Kidney (tissue), 14 donors: ENCODE data around the gene PRKACA. TPM values are rescaled to one million over a fixed set of nuclear protein-coding genes. Genes with fewer than 3 reads are reported as not detected.

ENCODE experiments used
- DNase-seq, 5 donors: peaks; one replicate each; pipeline ENCODE4 v3.0.0-alpha.2; 2013 to 2020
- FAIRE-seq: peaks from 2 replicates; lab custom pipeline; 2012; peaks lifted over from hg19 to GRCh38; lab: Jason Lieb, UNC
- H3K27ac ChIP-seq, 2 donors: one replicate each; pipeline ENCODE4 v1.7.0; 2013; ENCODE audit warnings: low read depth in 2 of 2, low read length in 2 of 2, inconsistent platforms in 1 of 2
- H3K27me3 ChIP-seq: one replicate; pipeline ENCODE4 v1.7.1; 2013; ENCODE audit warnings: low read length, inconsistent platforms; ENCODE audit not compliant: control insufficient read depth, insufficient read depth
- H3K36me3 ChIP-seq, 3 donors: one replicate each; pipeline versions ENCODE4 v1.7.0 to v1.7.1; 2013; ENCODE audit warnings: low read length in 3 of 3, control low read depth in 1 of 3, inconsistent platforms in 1 of 3; ENCODE audit not compliant: insufficient read depth in 3 of 3, control insufficient read depth in 2 of 3
- H3K4me1 ChIP-seq, 3 donors: one replicate each; pipeline versions ENCODE4 v1.7.0 to v1.7.1; 2013; ENCODE audit warnings: low read length in 3 of 3, inconsistent platforms in 1 of 3, low read depth in 1 of 3; ENCODE audit not compliant: control insufficient read depth in 2 of 3, insufficient read depth in 2 of 3
- H3K4me3 ChIP-seq, 3 donors: one replicate each; pipeline versions ENCODE4 v1.7.0 to v1.8.1; 2013; ENCODE audit warnings: low read length in 3 of 3, control low read depth in 1 of 3, inconsistent platforms in 1 of 3
- H3K9ac ChIP-seq, 3 donors: one replicate each; pipeline versions ENCODE4 v1.7.0 to v1.7.1; 2013; ENCODE audit warnings: low read length in 3 of 3, control low read depth in 1 of 3, inconsistent platforms in 1 of 3
- H3K9me3 ChIP-seq, 3 donors: one replicate each; pipeline versions ENCODE4 v1.7.0 to v1.7.1; 2013; ENCODE audit warnings: low read length in 3 of 3, control low read depth in 1 of 3, inconsistent platforms in 1 of 3; ENCODE audit not compliant: control insufficient read depth in 2 of 3, insufficient read depth in 1 of 3
- intact Hi-C: fragments of 100-400 bp; cut with DNase I; formaldehyde crosslinking; loops from one replicate; pipeline ENCODE4 v1.11.1; 2022
- polyA plus RNA-seq: library from polyadenylated mRNA; stranded (reverse); fragments of 350-450 nt; fragmentation: Illumina TruSeq; extraction: RNeasy Lipid Tissue Mini Kit (QIAGEN cat#74804); gene quantifications from one replicate; pipeline ENCODE4 v1.2.3, GENCODE V29; 2014; ENCODE audit warnings: low read depth, low replicate concordance; ENCODE audit not compliant: insufficient read depth
- total RNA-seq: library from RNA; stranded (reverse); fragmentation: NEBNext Ultra II Directional; extraction: Animal tissue kit (Norgen Biotek cat#: 25700); gene quantifications from one replicate; pipeline ENCODE4 v1.2.1, GENCODE V29; 2021
- TF ChIP-seq, protein P1 (sequence below): IDR thresholded peaks from 3 replicates; pipeline ENCODE4 v1.5.1; 2012; ENCODE audit warnings: mild to moderate bottlenecking, moderate library complexity, borderline replicate concordance; ENCODE audit not compliant: insufficient read depth; ENCODE audit errors: extremely low read depth
- donor health status: control.
- donor health status: control.
- donor health status: control.
- donor health status: control.
- donor health status: control.
- donor health status: DM: yes; HTN: yes; CAD: no.
- donor health status: Normal renal cell carcinoma (clear cell type).

PRKACA gene
- total and polyA plus RNA-seq, 2 donors from 2014 or later, result 51.4 to 92.3 TPM

DNA sequence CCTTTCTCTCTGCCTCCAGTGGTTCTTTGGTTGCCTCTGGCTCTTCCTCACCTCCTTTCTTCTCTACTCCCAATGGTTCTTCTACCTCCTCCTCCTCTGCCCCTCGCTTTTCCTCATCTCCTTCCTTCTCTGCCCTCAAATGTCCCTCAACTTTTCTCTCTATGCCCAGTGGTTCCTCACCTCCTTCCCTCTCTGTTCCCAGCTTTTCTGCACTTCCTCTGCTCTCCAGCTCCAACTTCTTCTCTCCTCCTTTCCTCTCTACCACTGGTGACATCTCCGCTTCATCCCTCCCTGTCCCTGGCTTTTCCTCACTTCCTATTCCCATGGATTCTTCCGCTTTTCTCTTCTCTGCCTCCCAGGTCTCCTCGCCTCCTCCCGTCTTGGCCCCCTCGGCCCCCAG lies 63.5 kb downstream of the PRKACA start:
- no peak overlapping the region for H3K9ac ChIP-seq
- no peak overlapping the region for H3K27ac ChIP-seq
- H3K4me3 ChIP-seq, result no peak overlapping the region
- TF ChIP-seq, protein P1, sequence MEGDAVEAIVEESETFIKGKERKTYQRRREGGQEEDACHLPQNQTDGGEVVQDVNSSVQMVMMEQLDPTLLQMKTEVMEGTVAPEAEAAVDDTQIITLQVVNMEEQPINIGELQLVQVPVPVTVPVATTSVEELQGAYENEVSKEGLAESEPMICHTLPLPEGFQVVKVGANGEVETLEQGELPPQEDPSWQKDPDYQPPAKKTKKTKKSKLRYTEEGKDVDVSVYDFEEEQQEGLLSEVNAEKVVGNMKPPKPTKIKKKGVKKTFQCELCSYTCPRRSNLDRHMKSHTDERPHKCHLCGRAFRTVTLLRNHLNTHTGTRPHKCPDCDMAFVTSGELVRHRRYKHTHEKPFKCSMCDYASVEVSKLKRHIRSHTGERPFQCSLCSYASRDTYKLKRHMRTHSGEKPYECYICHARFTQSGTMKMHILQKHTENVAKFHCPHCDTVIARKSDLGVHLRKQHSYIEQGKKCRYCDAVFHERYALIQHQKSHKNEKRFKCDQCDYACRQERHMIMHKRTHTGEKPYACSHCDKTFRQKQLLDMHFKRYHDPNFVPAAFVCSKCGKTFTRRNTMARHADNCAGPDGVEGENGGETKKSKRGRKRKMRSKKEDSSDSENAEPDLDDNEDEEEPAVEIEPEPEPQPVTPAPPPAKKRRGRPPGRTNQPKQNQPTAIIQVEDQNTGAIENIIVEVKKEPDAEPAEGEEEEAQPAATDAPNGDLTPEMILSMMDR, result no peak
- intact Hi-C loops, result loop anchor here (10.0 kb wide), 1 partner anchor 169 kb away; no protein-coding TSS in a partner anchor
- H3K4me1 ChIP-seq, result peaks cover 0 to 7% (median 6%) of the 10 kb centered on the region in 3 donors
- H3K9me3 ChIP-seq, result no peaks in the 10 kb centered on the region
- DNase-seq, result no peak
- H3K36me3 ChIP-seq, result no peaks in the 10 kb centered on the region
- H3K27me3 ChIP-seq, result no peaks in the 10 kb centered on the region
- FAIRE-seq, result no peak

DNA sequence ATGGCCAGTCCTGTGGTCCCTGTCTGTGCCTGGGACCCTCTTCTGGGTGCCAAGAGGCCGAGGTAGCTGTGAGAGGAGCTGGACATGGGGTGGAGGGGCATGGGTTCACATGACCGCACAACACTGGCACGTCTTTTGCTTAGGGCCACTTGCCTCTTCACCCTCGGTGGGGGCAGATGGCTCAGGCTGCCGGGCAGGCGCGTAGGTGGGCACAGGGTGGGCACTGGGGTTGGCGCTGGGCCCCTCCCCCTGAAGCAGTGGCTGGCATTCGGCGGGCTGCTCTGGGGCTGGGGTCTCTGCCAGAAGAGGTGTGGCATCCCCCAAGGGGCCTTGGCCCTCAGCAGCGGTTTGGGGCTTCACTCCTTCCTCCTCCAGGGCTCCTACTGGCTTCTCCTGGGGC lies 64.1 kb downstream of the PRKACA start:
- FAIRE-seq (no peak), DNase-seq (no peak)
- Histone ChIP-seq H3K9me3 (peaks cover 0 to 3% (median 0%) of the 10 kb centered on the region in 3 donors), H3K9ac (no peak overlapping the region), H3K27ac (no peak overlapping the region), H3K4me3 (no peak overlapping the region), H3K27me3 (no peaks in the 10 kb centered on the region), H3K4me1 (peaks cover 0 to 7% (median 3%) of the 10 kb centered on the region in 3 donors), H3K36me3 (no peaks in the 10 kb centered on the region)
- TF ChIP-seq, protein P1, result no peak
- intact Hi-C loops, result loop anchor here (10.0 kb wide), 1 partner anchor 169 kb away; no protein-coding TSS in a partner anchor

DNA sequence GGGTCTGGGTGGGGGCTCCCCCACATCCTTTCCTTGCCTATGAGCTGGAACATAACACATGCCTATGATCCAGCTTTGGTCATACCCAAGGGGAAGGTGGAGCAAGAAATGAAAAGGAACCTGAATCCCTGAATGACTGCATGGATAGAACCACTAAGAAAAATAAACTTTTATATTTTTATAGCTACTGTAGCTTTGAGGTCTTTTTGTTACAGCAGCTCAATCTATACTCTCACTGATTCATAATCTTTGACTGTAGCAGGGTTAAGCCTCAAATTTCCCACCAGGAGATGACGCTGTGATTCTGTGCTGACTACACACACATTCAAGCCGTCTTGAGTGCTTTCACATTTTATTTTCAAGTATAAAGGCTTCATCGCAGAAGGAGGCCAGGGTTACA lies 64.5 kb downstream of the PRKACA start:
- peaks cover 0 to 3% (median 0%) of the 10 kb centered on the region in 3 donors for H3K4me1 ChIP-seq
- H3K27ac ChIP-seq, result no peak overlapping the region
- FAIRE-seq (no peak), DNase-seq (no peak)
- no peaks in the 10 kb centered on the region for H3K36me3 ChIP-seq
- intact Hi-C loops, result loop anchor here (10.0 kb wide), 1 partner anchor 168 kb away; no protein-coding TSS in a partner anchor
- no peak overlapping the region for H3K4me3 ChIP-seq
- H3K9me3 ChIP-seq, result peaks cover 0 to 5% (median 0%) of the 10 kb centered on the region in 3 donors
- TF ChIP-seq, protein P1, result no peak
- no peaks in the 10 kb centered on the region for H3K27me3 ChIP-seq
- no peak overlapping the region for H3K9ac ChIP-seq

DNA sequence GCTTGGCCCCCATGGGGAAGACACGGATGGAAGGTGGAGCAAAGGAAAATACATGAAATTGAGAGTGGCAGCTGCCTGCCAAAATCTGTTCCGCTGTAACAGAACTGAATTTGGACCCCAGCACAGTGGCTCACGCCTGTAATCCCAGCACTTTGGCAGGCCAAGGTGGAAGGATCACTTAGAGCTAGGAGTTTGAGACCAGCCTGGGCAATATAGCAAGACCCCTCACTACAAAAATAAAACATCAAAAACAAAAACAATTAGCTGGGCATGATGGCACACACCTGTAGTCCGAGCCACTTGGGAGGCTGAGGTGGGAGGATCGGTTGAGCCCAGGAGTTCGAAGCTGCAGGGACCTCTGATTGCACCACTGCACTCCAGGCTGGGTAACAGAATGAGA lies 65.1 kb downstream of the PRKACA start:
- no peak for FAIRE-seq
- TF ChIP-seq, protein P1, result no peak
- Histone ChIP-seq H3K36me3 (no peaks in the 10 kb centered on the region), H3K4me3 (no peak overlapping the region), H3K9me3 (peaks cover 0 to 5% (median 0%) of the 10 kb centered on the region in 3 donors), H3K4me1 (no peaks in the 10 kb centered on the region), H3K27me3 (no peaks in the 10 kb centered on the region), H3K27ac (no peak overlapping the region), H3K9ac (no peak overlapping the region)
- intact Hi-C loops, result loop anchor here (10.0 kb wide), 1 partner anchor 168 kb away; no protein-coding TSS in a partner anchor
- no peak for DNase-seq
